Lower leg skin (tissue), 3 donors: ENCODE data around the gene XIRP2.

ENCODE experiments used
- CTCF ChIP-seq, 3 donors: fragments of 450-650 bp; IDR thresholded peaks; one replicate each; pipeline ENCODE4 v1.5.1; 2016; ENCODE audit warnings: antibody characterized with exemption in 3 of 3, mild to moderate bottlenecking in 3 of 3, moderate library complexity in 2 of 3
- POLR2A ChIP-seq, 2 donors: fragments of 450-650 bp; IDR thresholded peaks; one replicate each; pipeline ENCODE4 v1.6.1; 2016 to 2017; ENCODE audit warnings: antibody characterized with exemption in 2 of 2, mild to moderate bottlenecking in 1 of 2, moderate library complexity in 1 of 2

DNA sequence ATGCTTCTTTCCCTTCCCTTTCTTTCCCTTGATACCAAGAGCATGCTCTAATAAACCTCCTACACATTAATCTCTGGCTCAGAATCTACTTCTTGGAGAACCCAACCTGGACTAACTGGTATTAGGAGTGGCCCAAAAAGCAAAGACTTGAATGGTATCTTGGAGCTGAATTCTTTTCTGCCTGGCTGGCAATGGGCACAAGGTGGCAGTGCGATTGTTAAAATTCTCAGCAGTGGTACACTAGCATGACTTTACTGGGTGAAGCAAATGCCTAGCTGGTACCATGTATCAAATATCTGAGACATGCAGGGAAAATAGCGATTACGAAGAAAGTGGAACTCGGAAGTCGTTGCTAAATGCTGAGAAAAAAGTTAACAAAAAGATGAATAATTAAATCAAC lies 376.1 kb downstream of the XIRP2 start:
- no peak for TF ChIP-seq POLR2A (IDR thresholded peaks at IDR 0.05)
- TF ChIP-seq CTCF (IDR thresholded peaks at IDR 0.05), result no peak
